ENCODE data around the gene HAUS8. TPM values are rescaled to one million over a fixed set of nuclear protein-coding genes. Genes with fewer than 3 reads are reported as not detected.

The HAUS8 gene
- total RNA-seq, 4 donors from 2014 or later = 6.4 to 9.1 (median 6.8) TPM

DNA sequence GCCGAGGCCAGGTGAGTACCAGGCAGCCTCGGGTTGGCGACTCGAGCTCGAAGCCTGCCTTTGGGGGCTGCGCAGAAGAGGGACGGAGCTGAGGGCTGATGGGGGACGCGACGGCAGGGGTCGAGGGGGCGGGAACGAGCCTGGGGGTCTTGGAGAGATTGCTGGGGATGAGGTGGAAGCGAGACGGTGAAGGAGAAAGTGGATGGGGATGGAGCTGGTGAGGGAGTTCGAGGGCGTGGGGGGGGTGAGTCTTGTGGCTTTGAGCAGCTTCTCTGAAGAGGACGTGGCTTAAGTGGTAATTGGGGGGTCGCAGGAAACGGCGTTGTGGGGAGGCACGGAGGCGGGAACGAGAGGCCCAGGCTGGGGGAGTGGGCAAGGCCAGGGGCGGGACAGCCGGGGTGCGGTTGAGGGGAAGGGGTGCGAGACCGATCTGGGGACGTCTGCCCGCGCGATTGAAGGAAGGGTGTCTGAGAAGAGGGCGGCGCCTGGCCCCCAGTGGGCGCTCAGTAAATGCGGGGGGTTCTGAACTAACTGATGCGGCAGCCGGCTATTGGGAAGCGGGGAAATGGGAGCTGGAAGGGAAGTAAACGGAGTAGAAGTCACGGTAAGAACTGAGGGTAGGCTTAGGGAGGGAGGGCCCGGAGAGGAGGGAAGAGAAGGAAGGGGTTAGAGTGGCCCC is 751 bp upstream of the HAUS8 start:
- Histone ChIP-seq H3K27me3 (no peaks in the 10 kb centered on the region), H3K4me1 (peaks cover 14 to 36% of the 10 kb centered on the region in 2 donors), H3K4me3 (replicated peaks in 1 of 3) (peak overlapping the region; percentile 29 to 88 (median 66)), H3K9me3 (no peaks in the 10 kb centered on the region), H3K27ac (peak overlapping the region; percentile 27 to 61 (median 44)), H3K36me3 (no peaks in the 10 kb centered on the region)
- TF ChIP-seq, protein P1, sequence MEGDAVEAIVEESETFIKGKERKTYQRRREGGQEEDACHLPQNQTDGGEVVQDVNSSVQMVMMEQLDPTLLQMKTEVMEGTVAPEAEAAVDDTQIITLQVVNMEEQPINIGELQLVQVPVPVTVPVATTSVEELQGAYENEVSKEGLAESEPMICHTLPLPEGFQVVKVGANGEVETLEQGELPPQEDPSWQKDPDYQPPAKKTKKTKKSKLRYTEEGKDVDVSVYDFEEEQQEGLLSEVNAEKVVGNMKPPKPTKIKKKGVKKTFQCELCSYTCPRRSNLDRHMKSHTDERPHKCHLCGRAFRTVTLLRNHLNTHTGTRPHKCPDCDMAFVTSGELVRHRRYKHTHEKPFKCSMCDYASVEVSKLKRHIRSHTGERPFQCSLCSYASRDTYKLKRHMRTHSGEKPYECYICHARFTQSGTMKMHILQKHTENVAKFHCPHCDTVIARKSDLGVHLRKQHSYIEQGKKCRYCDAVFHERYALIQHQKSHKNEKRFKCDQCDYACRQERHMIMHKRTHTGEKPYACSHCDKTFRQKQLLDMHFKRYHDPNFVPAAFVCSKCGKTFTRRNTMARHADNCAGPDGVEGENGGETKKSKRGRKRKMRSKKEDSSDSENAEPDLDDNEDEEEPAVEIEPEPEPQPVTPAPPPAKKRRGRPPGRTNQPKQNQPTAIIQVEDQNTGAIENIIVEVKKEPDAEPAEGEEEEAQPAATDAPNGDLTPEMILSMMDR (IDR thresholded peaks at IDR 0.05) = no peak
- TF ChIP-seq POLR2A (IDR thresholded peaks at IDR 0.05) = no peak
- WGBS, 2 donors = 1% methylated on average over 41 to 42 of the region's 43 CpGs
- DNase-seq = peak; percentile 36 to 46
- intact Hi-C loops (cut with DNase I) = loop anchor here (10.0 kb wide), 1 partner anchor 139 kb away; the partner anchor contains the start of gene USE1

DNA sequence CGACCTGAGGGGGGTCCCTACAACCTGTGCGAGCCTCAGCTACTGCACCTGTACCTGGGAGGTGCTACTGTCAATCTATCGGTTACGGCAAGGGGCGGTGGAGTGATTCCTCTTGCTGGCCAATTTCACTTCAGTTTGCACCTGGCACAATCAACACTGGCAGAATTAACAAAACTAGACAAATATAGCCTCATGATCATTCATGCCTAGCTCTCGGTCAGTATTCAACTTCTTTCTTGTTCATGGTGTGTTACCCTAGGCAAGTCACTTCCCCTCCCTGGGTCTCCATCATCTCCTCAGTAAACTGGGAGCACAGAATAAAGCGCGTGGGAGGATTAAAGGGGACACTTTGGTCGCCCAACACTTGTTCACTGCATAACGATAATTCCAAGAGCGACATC is 618 bp downstream of the HAUS8 start:
- TF ChIP-seq POLR2A (IDR thresholded peaks at IDR 0.05) = no peak
- H3K4me3 ChIP-seq (replicated peaks in 1 of 3) = peak overlapping the region; percentile 57 to 91 (median 76)
- WGBS, 2 donors = 9 to 11% methylated on average over 11 of the region's 11 CpGs
- H3K4me1 ChIP-seq = peaks cover 14 to 27% of the 10 kb centered on the region in 2 donors
- DNase-seq = no peak
- peak overlapping the region; percentile 13 to 46 (median 22) for H3K27ac ChIP-seq
- no peaks in the 10 kb centered on the region for H3K27me3 ChIP-seq
- no peaks in the 10 kb centered on the region for H3K9me3 ChIP-seq
- H3K36me3 ChIP-seq = no peaks in the 10 kb centered on the region
- intact Hi-C loops (cut with DNase I) = loop anchor here (10.0 kb wide), 1 partner anchor 140 kb away; the partner anchor contains the start of gene USE1

DNA sequence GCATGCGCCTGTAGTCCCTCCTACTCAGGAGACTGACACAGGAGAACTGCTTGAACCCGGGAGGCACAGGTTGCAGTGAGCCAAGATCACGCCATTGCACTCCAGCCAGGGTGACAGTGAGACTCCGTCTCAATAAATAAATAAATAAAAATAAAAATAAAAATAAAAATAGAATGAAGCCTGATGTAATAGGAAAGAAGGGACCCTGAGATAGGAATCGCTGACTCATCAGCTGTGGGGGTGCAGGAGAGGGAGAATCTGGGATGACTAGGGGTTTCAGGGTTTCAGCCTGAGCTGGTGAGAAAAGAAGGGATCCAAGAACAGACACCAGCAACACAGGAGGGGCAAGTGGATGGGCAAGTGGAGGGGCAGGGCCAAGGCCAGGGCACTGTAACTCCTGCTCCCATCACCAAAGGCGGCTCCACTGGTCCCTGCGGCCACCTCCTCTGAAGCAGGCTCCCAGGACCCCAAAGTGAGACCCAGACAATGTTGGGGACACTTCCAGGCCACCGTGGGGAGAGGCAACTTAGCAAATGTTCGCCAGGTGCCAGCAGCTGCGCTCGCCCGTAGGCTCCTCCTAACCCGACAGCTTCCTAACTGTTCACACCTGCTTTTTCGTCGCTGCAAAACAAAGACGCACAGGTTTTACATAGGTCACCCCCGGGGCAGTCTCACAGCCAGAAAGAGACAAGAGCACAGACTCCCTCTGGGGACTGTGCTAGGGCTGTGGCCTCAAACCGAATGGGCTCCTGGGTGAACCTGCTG is 1.2 kb downstream of the HAUS8 start:
- peaks cover 14 to 24% of the 10 kb centered on the region in 2 donors for H3K4me1 ChIP-seq
- no peak for TF ChIP-seq POLR2A (IDR thresholded peaks at IDR 0.05)
- TF ChIP-seq, protein P1 (IDR thresholded peaks at IDR 0.05) = no peak
- H3K27me3 ChIP-seq = no peaks in the 10 kb centered on the region
- no peak for DNase-seq
- WGBS, 2 donors = 54 to 60% methylated on average over 18 of the region's 18 CpGs
- no peaks in the 10 kb centered on the region for H3K9me3 ChIP-seq
- intact Hi-C loops (cut with DNase I) = loop anchor here (10.0 kb wide), 1 partner anchor 141 kb away; the partner anchor contains the start of gene USE1
- no peaks in the 10 kb centered on the region for H3K36me3 ChIP-seq
- peak overlapping the region in 1 of 3 donors; percentile 57 for H3K4me3 ChIP-seq (replicated peaks in 1 of 3)
- H3K27ac ChIP-seq = no peak overlapping the region

DNA sequence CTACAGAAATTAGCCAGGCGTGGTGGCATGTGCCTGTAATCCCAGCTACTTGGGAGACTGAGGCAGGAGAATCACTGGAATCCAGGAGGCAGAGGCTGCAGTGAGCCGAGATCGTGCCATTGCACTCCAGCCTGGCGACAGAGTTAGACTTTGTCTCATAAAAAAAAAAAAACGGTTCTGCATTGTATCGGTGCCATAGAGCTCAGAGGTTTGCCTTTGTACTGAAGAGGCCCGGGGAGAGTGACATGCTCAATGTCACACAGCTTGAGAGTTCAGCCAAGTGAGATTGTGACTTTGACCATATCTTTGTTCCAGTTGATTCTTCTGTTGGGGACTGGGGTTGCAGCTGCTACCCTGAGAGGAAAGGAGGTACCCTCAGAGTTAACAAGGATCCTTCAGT is 4.3 kb downstream of the HAUS8 start:
- H3K4me1 ChIP-seq = peaks cover 7 to 9% of the 10 kb centered on the region in 2 donors
- H3K9me3 ChIP-seq = no peaks in the 10 kb centered on the region
- DNase-seq = no peak
- no peak overlapping the region for H3K27ac ChIP-seq
- H3K4me3 ChIP-seq (replicated peaks in 1 of 3) = no peak overlapping the region
- no peaks in the 10 kb centered on the region for H3K36me3 ChIP-seq
- 93 to 94% methylated on average over 7 of the region's 7 CpGs for WGBS, 2 donors
- intact Hi-C loops (cut with DNase I) = loop anchor here (10.0 kb wide), 1 partner anchor 144 kb away; the partner anchor contains the start of gene USE1
- no peaks in the 10 kb centered on the region for H3K27me3 ChIP-seq
- TF ChIP-seq, protein P1 (IDR thresholded peaks at IDR 0.05) = no peak
- TF ChIP-seq POLR2A (IDR thresholded peaks at IDR 0.05) = no peak

DNA sequence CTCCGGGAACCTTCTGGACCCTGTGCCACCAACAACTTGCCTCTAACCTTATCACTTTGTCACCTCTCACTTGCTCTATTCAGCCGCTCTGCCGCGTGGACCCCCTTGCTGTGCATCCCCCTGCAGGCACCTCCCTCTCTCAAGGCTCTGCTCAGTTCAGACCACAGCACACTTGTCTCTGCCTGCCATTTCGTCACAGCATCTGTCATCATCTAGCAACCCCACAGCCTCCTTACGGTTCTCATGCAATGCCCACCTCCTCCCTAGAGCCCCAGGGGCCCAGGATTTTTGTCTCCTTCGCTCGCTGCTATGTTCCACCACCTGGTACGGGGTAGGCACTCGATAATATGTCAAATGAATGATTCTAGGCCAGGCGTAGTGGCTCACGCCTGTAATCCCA is 4.8 kb downstream of the HAUS8 start:
- H3K4me1 ChIP-seq = peaks cover 7 to 9% of the 10 kb centered on the region in 2 donors
- no peaks in the 10 kb centered on the region for H3K36me3 ChIP-seq
- H3K27me3 ChIP-seq = no peaks in the 10 kb centered on the region
- TF ChIP-seq, protein P1 (IDR thresholded peaks at IDR 0.05) = no peak
- TF ChIP-seq POLR2A (IDR thresholded peaks at IDR 0.05) = no peak
- H3K9me3 ChIP-seq = no peaks in the 10 kb centered on the region
- no peak for DNase-seq
- WGBS, 2 donors = 94 to 97% methylated on average over 12 of the region's 12 CpGs
- intact Hi-C loops (cut with DNase I) = loop anchor here (10.0 kb wide), 1 partner anchor 144 kb away; the partner anchor contains the start of gene USE1
- H3K4me3 ChIP-seq (replicated peaks in 1 of 3) = no peak overlapping the region
- H3K27ac ChIP-seq = no peak overlapping the region
